ENCODE data around the gene FOXN3.

The FOXN3 gene

DNA sequence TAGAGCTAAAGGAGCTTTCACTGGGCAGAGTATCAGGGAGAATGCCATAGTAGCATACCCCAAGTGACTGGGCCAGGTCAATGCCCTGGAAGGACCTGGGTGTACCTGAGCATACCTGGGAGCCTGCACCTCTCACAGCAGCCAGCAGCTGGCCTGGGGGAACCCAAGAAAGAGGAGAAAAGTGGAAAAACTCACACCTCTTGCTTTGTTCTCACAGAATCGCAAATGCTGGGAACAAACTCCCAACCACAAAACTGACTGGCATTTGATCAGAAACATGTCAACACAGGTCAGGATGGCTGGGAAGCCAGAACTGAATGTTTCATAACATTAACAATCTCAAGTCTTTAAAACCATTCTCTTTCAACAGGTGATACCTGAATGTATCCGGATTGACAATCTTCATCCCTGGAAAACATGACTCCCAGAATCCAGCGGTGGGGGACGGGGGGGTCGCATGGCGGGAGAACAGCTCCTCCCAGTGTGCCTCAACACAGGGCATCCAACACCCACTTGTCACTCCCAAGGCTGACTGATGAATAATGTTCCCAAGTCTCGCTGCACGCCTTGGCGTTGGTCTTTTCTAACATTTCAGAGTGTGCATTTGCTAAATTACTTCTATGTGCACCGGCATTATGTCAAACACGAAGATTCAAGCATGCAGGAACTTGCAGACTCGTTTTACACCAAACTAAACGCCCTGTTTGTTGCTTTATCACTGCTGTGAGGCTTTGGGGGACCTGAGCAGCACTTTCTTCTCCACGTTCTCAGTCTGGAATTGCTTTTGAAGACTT, 7.9 kb downstream of the FOXN3 start:
- DNase-seq (ENCODE audit: low read depth, low spot score), result no peak

DNA sequence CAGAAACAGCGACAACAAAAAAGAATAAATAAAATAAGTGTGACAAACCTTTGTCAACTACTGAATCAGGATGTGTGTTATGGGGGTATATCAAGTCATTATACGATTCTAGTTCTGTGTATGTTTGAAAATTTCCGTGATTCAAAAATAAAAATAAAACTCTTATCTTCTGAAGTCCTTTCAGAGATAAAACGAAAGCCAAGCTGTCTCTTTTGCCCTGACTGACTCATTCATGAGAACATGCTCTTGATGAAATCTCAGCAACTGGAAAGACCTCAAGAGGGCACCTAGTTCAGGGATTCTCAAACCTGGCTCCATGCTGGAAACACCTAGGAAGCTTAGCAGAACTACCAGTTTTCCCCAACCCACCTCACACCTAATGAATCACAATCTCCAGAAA, 9.2 kb downstream of the FOXN3 start:
- DNase-seq (ENCODE audit: low read depth, low spot score), result no peak

GRCh38 chr14:89406941-89407340, 10.1 kb downstream of the FOXN3 start:
- no peak for DNase-seq (ENCODE audit: low read depth, low spot score)

DNA sequence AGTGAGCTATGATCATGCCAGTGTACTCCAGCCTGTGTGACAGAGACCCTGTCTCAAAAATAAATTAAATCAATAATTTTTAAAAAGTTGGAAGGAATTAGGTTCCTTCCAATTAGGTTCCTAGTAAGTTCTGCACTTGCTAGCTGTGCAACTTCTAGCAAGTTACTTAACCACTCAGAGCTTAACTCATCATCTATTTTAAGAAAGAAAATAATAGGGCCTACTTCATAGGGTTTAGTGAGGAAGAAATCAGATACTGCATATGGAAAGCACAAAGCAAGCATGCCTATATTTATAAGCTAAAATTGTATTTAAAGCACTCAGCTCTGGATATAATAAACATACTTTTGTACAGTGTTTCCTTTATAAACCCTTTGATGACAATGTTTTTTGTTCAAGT, 10.7 kb downstream of the FOXN3 start:
- no peak for DNase-seq (ENCODE audit: low read depth, low spot score)

- no peak for DNase-seq (ENCODE audit: low read depth, low spot score)
These were observed 11.3 kb downstream of the FOXN3 start for GRCh38 chr14:89405712-89406111.

DNA sequence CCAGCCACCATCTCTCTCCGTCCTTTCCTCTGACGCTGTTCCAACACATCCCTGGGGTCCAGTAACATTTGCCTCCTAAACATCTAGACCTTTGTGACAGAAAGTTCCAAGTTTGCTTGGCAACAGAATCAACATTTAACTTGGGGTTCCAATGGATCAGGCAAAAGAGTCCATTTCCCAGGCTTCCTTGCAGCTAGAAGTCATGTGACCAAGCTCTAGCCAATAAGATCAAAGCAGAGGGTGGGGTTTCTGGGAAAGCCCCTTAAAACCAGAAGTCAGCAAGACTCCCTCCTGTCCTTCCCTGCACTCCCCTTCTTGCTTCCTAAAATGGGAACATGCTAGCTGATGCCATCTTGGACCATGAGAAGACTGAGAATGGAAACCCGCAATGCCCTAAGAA, 14.7 kb downstream of the FOXN3 start:
- no peak for DNase-seq (ENCODE audit: low read depth, low spot score)

DNA sequence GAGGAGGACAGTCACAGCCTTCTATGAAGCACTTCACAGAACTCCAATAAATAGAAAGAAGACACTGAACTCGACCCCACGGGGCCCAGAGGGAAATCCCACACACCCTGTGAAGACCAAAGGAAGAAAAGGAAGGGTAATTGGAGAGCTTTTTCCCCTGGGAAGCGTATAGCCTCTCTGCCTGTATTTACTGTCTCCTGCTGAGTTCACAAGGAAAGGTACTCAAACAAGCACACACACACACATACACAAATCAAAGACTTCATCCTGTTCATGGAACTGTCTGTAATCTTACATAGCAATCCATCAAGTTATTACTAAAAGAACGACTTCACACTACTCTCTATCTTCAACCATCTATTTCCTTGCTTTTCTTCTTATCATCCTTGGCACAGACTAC, 15.3 kb downstream of the FOXN3 start:
- DNase-seq (ENCODE audit: low read depth, low spot score), result no peak

DNA sequence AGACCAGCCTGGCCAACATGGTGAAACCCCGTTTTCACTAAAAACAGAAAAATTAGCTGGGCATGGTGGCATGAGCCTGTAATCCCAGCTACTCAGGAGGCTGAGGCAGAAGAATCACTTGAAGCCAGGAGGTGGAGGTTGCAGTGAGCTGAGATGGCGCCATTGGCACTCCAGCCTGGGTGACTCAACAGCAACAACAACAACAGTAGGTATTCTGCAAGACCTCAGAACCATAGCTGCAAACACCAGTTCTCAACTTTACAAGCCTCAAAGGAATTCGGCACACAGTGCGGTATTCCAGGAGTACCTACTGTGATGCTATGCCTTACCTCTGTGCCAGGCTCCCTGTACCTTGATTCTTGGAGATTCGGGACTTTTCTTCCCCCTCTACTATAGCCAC, 15.8 kb downstream of the FOXN3 start:
- no peak for DNase-seq (ENCODE audit: low read depth, low spot score)

GRCh38 chr14:89400529-89400928, 16.5 kb downstream of the FOXN3 start:
- DNase-seq (ENCODE audit: low read depth, low spot score), result no peak

GRCh38 chr14:89399594-89400068, 17.4 kb downstream of the FOXN3 start:
- no peak for DNase-seq (ENCODE audit: low read depth, low spot score)

GRCh38 chr14:89399157-89399556, 17.9 kb downstream of the FOXN3 start:
- DNase-seq (ENCODE audit: low read depth, low spot score), result no peak

DNA sequence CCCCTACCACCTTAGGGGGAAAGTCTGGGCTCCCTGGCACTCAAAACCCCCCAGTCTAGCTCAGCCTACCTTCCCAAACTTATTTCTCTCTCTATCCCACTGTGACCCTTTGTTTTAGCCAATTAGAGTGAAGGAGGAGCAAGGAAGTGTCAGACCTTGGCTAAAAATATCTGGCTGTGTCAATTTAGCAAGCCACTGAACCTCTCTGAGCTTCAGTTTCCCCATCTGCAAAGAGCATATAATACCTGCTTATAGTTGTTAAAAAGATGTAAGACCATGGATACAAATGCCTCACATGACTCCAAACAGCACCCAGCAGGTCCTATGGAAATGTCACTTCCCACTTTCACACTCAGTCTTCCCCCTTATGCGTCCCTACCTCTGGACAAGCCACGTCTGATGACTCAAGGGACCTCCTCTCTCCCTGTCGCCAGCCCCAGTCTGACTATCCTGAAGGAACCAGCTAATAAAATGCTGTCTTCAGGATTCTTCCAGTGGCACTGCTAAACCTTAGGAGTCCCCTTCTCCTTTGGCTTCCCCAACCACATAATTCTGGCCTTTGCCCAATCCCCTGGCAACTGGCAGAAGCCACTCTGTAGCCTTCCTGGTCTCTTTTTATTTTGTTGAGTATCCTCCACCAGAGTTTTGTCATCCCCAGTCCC, 19.3 kb downstream of the FOXN3 start:
- DNase-seq (ENCODE audit: low read depth, low spot score), result no peak

DNA sequence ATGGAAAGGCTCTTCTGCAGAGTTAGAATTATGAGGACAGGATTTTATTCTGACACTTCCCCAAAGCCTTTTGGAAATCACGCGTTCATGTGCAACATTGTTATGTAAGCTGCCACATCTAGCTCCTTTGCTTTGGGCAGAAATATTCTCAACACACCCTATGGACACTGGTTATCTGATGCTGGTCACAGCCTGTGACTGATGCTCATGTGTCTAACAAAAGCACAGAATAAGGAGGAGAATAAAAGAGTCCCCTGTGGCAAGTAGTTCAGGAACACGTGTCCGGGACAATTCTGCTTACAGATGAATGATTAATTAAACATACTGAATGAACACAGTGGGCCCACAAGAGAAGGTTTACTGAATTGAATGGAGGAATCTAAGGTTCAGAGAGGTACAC, 22.1 kb downstream of the FOXN3 start:
- no peak for DNase-seq (ENCODE audit: low read depth, low spot score)

- no peak for DNase-seq (ENCODE audit: low read depth, low spot score)
These were observed 23.7 kb downstream of the FOXN3 start for GRCh38 chr14:89393222-89393745.

- no peak for DNase-seq (ENCODE audit: low read depth, low spot score)
These were observed 24.9 kb downstream of the FOXN3 start for GRCh38 chr14:89392181-89392580.

GRCh38 chr14:89391556-89391955, 25.5 kb downstream of the FOXN3 start:
- no peak for DNase-seq (ENCODE audit: low read depth, low spot score)

DNA sequence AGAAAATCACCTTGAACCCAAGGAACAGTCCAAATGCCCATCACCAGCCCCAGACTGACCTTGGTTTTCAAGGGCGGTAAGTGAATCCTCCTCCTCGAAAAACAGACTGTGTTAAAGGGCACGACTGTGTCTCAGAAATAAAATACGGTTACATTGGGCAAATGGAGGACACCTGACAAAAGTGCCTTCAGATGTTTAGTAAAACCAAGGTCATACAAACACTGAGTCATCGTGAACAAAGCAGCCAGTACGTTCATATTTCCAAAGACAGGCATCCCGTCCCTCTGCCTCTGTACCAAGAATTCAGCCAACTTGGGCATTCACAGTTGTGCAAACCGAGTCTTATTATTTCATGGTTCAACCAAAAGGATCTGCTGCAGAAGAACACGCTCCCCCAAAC, 25.9 kb downstream of the FOXN3 start:
- no peak for DNase-seq (ENCODE audit: low read depth, low spot score)

GRCh38 chr14:89388853-89389252, 28.2 kb downstream of the FOXN3 start:
- DNase-seq (ENCODE audit: low read depth, low spot score), result no peak

- DNase-seq (ENCODE audit: low read depth, low spot score), result no peak
These were observed 28.9 kb downstream of the FOXN3 start for GRCh38 chr14:89387922-89388685.

- no peak for DNase-seq (ENCODE audit: low read depth, low spot score)
These were observed 30.7 kb downstream of the FOXN3 start for GRCh38 chr14:89386212-89386886.

- DNase-seq (ENCODE audit: low read depth, low spot score), result no peak
These were observed 32.4 kb downstream of the FOXN3 start for GRCh38 chr14:89384636-89385035.

DNA sequence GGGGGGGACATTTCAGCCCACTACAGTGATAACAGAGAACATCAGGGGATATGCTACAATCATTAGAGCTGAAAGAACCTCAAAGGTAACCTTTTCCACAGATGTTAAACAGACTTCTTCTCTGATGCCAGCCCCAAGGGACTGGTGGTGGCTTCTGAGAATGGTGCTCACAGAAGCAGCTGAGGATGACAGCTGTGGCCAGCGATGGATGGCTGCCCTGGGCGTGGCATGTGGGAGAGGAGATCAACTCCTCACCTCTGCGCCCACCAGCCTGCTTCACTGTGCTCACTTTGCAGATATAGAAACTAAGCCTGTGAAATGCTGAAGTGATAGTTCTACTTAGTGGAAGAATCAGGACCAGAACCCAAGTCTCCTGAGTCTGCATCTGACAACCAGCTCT, 33.0 kb downstream of the FOXN3 start:
- DNase-seq (ENCODE audit: low read depth, low spot score), result no peak

Data from activated CD4-positive, CD25-positive, alpha-beta regulatory T cell treated with anti-CD3 and anti-CD28 coated beads, Interleukin-2, amount 50 U/mL, for 16 hours (primary cell).